K562 (cell line): ENCODE measurements around the gene CACNA1C. TPM values are rescaled to one million over a fixed set of nuclear protein-coding genes. Genes with fewer than 3 reads are reported as not detected.

Experiments used
- ASH1L ChIP-seq: fragments of 450-650 bp; IDR thresholded peaks from 2 replicates; pipeline ENCODE4 v1.6.1; 2018; ENCODE audit warnings: borderline replicate concordance, mild to moderate bottlenecking, low read depth; ENCODE audit not compliant: partially characterized antibody
- BRD4 ChIP-seq: fragments of 200-600 bp; sonication (generic); IDR thresholded peaks from 2 replicates; pipeline ENCODE4 v1.6.1; 2017; ENCODE audit warnings: inconsistent platforms
- CHD2 ChIP-seq: IDR thresholded peaks from 2 replicates; pipeline ENCODE4 v1.6.1; 2011; ENCODE audit warnings: low read depth, low read length
- FOXJ2 ChIP-seq: fragments of 200-800 bp; sonication (Bioruptor generic); IDR thresholded peaks from 2 replicates; pipeline ENCODE4 v1.6.1; 2016; ENCODE audit warnings: missing genetic modification characterization, missing compliant biosample characterization
- HMG20A ChIP-seq: fragments of 450-650 bp; formaldehyde crosslinking; conservative IDR thresholded peaks from 2 replicates; pipeline ENCODE4 v1.4.0; 2020; ENCODE audit warnings: mild to moderate bottlenecking, mixed read lengths
- HNRNPH1 ChIP-seq: fragments of 200-400 bp; formaldehyde crosslinking; optimal IDR thresholded peaks from 2 replicates; pipeline ENCODE3; 2017; ENCODE audit warnings: low read depth, mild to moderate bottlenecking, low read length, moderate library complexity
- IFI16 ChIP-seq: fragments of 250-450 bp; sonication (Bioruptor Pico); IDR thresholded peaks from 2 replicates; pipeline ENCODE4 v2.1.2; 2022; ENCODE audit warnings: mild to moderate bottlenecking, inconsistent platforms
- NR2F6 ChIP-seq: fragments of 450-650 bp; formaldehyde crosslinking; IDR thresholded peaks from 2 replicates; pipeline ENCODE4 v1.4.0; 2020; ENCODE audit warnings: mild to moderate bottlenecking
- POLR2A ChIP-seq: fragments of 450-650 bp; conservative IDR thresholded peaks from 2 replicates; pipeline ENCODE4 v1.6.1; 2016
- POLR2G ChIP-seq: fragments of 200-400 bp; formaldehyde crosslinking; IDR thresholded peaks from 2 replicates; pipeline ENCODE4 v1.6.1; 2017; ENCODE audit warnings: low read depth, mild to moderate bottlenecking, antibody characterized with exemption, low read length, moderate library complexity
- SREBF2 ChIP-seq: sonication (generic); formaldehyde crosslinking; IDR thresholded peaks from 2 replicates; pipeline ENCODE4 v1.4.0; 2020; ENCODE audit warnings: mild to moderate bottlenecking, missing genetic modification reagents
- TCF7L2 ChIP-seq: fragments of 150-350 bp; IDR thresholded peaks from 2 replicates; pipeline ENCODE4 v1.6.1; 2016; ENCODE audit warnings: low read depth, mild to moderate bottlenecking, low read length, moderate library complexity
- TFE3 ChIP-seq: fragments of 450-650 bp; formaldehyde crosslinking; IDR thresholded peaks from 2 replicates; pipeline ENCODE4 v1.4.0; 2020; ENCODE audit warnings: mild to moderate bottlenecking, mixed read lengths
- THAP12 ChIP-seq: fragments of 250-450 bp; sonication (Bioruptor Pico); IDR thresholded peaks from 2 replicates; pipeline ENCODE4 v1.9.0; 2021; ENCODE audit warnings: mild to moderate bottlenecking, inconsistent platforms
- TRIM25 ChIP-seq: fragments of 450-650 bp; IDR thresholded peaks from 2 replicates; pipeline ENCODE4 v1.7.0; 2016; ENCODE audit warnings: borderline replicate concordance
- ZNF143 ChIP-seq: sonication (generic); formaldehyde crosslinking; IDR thresholded peaks from 2 replicates; pipeline ENCODE4 v1.9.0; 2022; ENCODE audit warnings: mild to moderate bottlenecking, missing genetic modification reagents
- ZNF184 ChIP-seq: sonication (generic); formaldehyde crosslinking; IDR thresholded peaks from 2 replicates; pipeline ENCODE4 v1.5.0; 2020; ENCODE audit warnings: missing genetic modification reagents
- ZNF274 ChIP-seq: IDR thresholded peaks from 2 replicates; pipeline ENCODE4 v1.6.1; 2011; ENCODE audit warnings: low read depth, mild to moderate bottlenecking, low read length, moderate library complexity, borderline replicate concordance
- ZNF280B ChIP-seq: fragments of 250-450 bp; sonication (Bioruptor Pico); IDR thresholded peaks from 2 replicates; pipeline ENCODE4 v1.5.1; 2021; ENCODE audit warnings: mild to moderate bottlenecking
- ZNF41 ChIP-seq: fragments of 250-450 bp; sonication (Bioruptor Pico); conservative IDR thresholded peaks from 2 replicates; pipeline ENCODE4 v1.4.0; 2020; ENCODE audit warnings: mild to moderate bottlenecking
- ZNF644 ChIP-seq: fragments of 200-800 bp; sonication (Bioruptor generic); IDR thresholded peaks from 2 replicates; pipeline ENCODE4 v1.6.1; 2016; ENCODE audit warnings: low read depth, missing genetic modification characterization, missing compliant biosample characterization
- ZNF668 ChIP-seq: fragments of 250-450 bp; sonication (Bioruptor Pico); IDR thresholded peaks from 2 replicates; pipeline ENCODE4 v1.8.0; 2022; ENCODE audit warnings: mild to moderate bottlenecking, inconsistent platforms
- polyA plus RNA-seq, 8 experiments: library from polyadenylated mRNA; depleted of rRNA in 4 of 8; stranded (reverse) in 5 of 8; unstranded in 3 of 8; fragments of >200 nt; fragmentation: Nextera tagmentation in 2 of 8; fragmentation: Illumina TruSeq in 1 of 8; extraction: Ambion mirVana in 2 of 8; extraction: Trizol in 1 of 8; gene quantifications; 2 replicates each; pipeline versions ENCODE4 v1.2.1 to v1.2.3, GENCODE V29; 2011 to 2014; ENCODE audit warnings: inconsistent platforms in 1 of 8, missing spikeins in 1 of 8
- total RNA-seq, 7 experiments: library from RNA; depleted of rRNA in 6 of 7; stranded (reverse); fragments of >200 nt in 6 of 7; fragmentation: Illumina TruSeq in 2 of 7; extraction: Trizol in 2 of 7; gene quantifications; 2 replicates each; pipeline versions ENCODE4 v1.2.1 to v1.2.3, GENCODE V29; 2011 to 2021; ENCODE audit warnings: low replicate concordance in 1 of 7

CACNA1C gene
- total and polyA plus RNA-seq, 9 of the 15 experiments (the other 6 are each of a cell fraction or from before 2014, with no cell fraction given), result not detected

- TF ChIP-seq HNRNPH1 (no peak), THAP12 (0 out of 2 replicates have a peak, but pooled peaks have one; percentile 34), BRD4 (no peak), ZNF274 (no peak), ZNF280B (CRISPR knock-in tag) (no peak), TFE3 (CRISPR knock-in tag) (no peak), ZNF184 (CRISPR knock-in tag) (no peak), ZNF143 (CRISPR knock-in tag) (no peak), IFI16 (CRISPR knock-in tag) (no peak), NR2F6 (CRISPR knock-in tag) (no peak), HMG20A (CRISPR knock-in tag) (no peak), TRIM25 (no peak), ZNF41 (no peak), ASH1L (no peak), POLR2G (peak; percentile 92), CHD2 (no peak), ZNF668 (CRISPR knock-in tag) (no peak), FOXJ2 (no peak), POLR2A (peak; percentile 79), SREBF2 (CRISPR knock-in tag) (no peak), ZNF644 (tag) (no peak), TCF7L2 (no peak)
Observed at GRCh38 chr12:2004113-2004929, 48.5 kb upstream of the CACNA1C start, which contains the start of gene DCP1B (continued).
